Measurements from ENCODE around the gene DUSP19. TPM values are rescaled to one million over a fixed set of nuclear protein-coding genes. Genes with fewer than 3 reads are reported as not detected.

Gene DUSP19
- total and polyA plus RNA-seq, 10 of the 15 experiments (the other 5 are each of a cell fraction or from before 2014, with no cell fraction given): 0.16 to 1.7 (median 0.57) TPM

DNA sequence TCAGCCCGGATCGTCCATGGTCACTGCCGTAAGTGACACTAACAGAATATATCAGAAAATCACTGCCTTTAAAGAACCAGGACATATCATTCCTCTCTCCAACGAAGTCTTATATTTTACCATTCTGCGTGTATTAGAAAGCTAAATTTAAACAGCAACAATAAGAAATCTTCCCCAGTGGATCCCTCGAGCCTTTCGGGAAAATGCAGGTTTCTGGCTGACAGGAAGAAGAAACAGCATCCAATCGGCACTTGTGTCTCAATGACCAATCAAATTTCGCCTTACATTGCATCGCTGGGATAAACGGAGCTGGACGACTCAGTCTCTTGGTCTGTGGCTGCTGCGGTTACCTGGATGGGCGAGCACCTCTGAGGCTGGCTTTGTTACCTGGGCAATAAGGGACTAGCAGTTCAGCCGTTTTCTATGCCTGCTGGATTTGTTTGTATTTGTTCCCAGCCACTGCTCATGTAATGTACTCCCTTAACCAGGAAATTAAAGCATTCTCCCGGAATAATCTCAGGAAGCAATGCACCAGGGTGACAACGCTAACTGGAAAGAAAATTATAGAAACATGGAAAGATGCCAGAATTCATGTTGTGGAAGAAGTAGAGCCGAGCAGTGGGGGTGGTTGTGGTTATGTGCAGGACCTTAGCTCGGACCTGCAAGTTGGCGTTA lies at the start of gene DUSP19 (continued):
- no peak for TF ChIP-seq ZNF687 (IDR thresholded peaks at IDR 0.05)
- no peak for TF ChIP-seq ZNF207 (IDR thresholded peaks at IDR 0.05; ENCODE audit: borderline replicate concordance)
- TF ChIP-seq DPF2 (IDR thresholded peaks at IDR 0.05): no peak
- TF ChIP-seq HDAC2 (IDR thresholded peaks at IDR 0.05): no peak
- peak; percentile 71 for TF ChIP-seq SP1 (IDR thresholded peaks at IDR 0.05; ENCODE audit: low read depth, low read length)
- no peak; the same call in 1 of the 2 replicates for TF ChIP-seq CREM (IDR thresholded peaks at IDR 0.05; ENCODE audit: low read depth)
- no peak for TF ChIP-seq STAT1 (conservative IDR thresholded peaks at IDR 0.05)
- no peak for TF ChIP-seq ELK1 (IDR thresholded peaks at IDR 0.05; ENCODE audit: low read depth, low read length)
- TF ChIP-seq LARP7 (IDR thresholded peaks at IDR 0.05): no peak
- TF ChIP-seq CBFB (IDR thresholded peaks at IDR 0.05; ENCODE audit: low read depth): peak; percentile 84
- TF ChIP-seq HDAC6 (IDR thresholded peaks at IDR 0.05; ENCODE audit: unreplicated experiment): no peak
- no peak for TF ChIP-seq RAD51 (IDR thresholded peaks at IDR 0.05)
- no peak for TF ChIP-seq ZBTB4 (CRISPR knock-in tag; IDR thresholded peaks at IDR 0.05)
- 0 out of 2 replicates have a peak, but pooled peaks have one; percentile 25 for TF ChIP-seq ZNF622 (IDR thresholded peaks at IDR 0.05)
- no peak for TF ChIP-seq USF1 (IDR thresholded peaks at IDR 0.05; ENCODE audit: borderline replicate concordance, extremely low read length, insufficient read depth, low read depth, low read length)
- no peak for TF ChIP-seq KDM1A (IDR thresholded peaks at IDR 0.05; ENCODE audit: borderline replicate concordance)
- TF ChIP-seq NR2F1 (conservative IDR thresholded peaks at IDR 0.05): no peak
- 0 out of 2 replicates have a peak, but pooled peaks have one; percentile 43 for TF ChIP-seq PAX5 (IDR thresholded peaks at IDR 0.05; ENCODE audit: borderline replicate concordance, low read depth, low read length)
- TF ChIP-seq, protein P1, sequence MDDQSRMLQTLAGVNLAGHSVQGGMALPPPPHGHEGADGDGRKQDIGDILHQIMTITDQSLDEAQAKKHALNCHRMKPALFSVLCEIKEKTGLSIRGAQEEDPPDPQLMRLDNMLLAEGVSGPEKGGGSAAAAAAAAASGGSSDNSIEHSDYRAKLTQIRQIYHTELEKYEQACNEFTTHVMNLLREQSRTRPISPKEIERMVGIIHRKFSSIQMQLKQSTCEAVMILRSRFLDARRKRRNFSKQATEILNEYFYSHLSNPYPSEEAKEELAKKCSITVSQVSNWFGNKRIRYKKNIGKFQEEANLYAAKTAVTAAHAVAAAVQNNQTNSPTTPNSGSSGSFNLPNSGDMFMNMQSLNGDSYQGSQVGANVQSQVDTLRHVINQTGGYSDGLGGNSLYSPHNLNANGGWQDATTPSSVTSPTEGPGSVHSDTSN (IDR thresholded peaks at IDR 0.05; ENCODE audit: insufficient replicate concordance, low read depth, low read length): no peak
- TF ChIP-seq SRF (IDR thresholded peaks at IDR 0.05; ENCODE audit: low read depth in 2 of 2, low read length in 2 of 2): no peak
- TF ChIP-seq TCF7 (IDR thresholded peaks at IDR 0.05; ENCODE audit: borderline replicate concordance): no peak
- TF ChIP-seq IKZF1 (conservative IDR thresholded peaks at IDR 0.05): peak; percentile 88
